Activated CD8-positive, alpha-beta T cell treated with anti-CD3 and anti-CD28 coated beads, Interleukin-2, amount 10 ng/mL, durations not matched to agents 7 days and 5 days (primary cell): ENCODE data around the gene RAB17. TPM values are rescaled to one million over a fixed set of nuclear protein-coding genes. Genes with fewer than 3 reads are reported as not detected.
"Not testable (repeated sequence)": the region's sequence is repeated elsewhere in the genome, so short reads cannot be mapped to it uniquely, and the experiment has no call there.

Experiments
- ATAC-seq: fragments of 150-1000 bp; cut with Tn5 transposase; one replicate; pipeline ENCODE4 v1.10.0; 2021; ENCODE audit warnings: moderate library complexity
- CTCF ChIA-PET: fragments of 350-600 bp; sonication (Branson Sonifier 250); formaldehyde crosslinking; loops from one replicate; lab custom pipeline; 2021; ENCODE audit warnings: antibody characterized with exemption; lab: Charles Lee
- POLR2A ChIA-PET: fragments of 350-600 bp; sonication (Branson Sonifier 250); formaldehyde crosslinking; loops from one replicate; lab custom pipeline; 2021; ENCODE audit warnings: antibody characterized with exemption; lab: Charles Lee
- DNase-seq: peaks from one replicate; pipeline ENCODE4 v3.0.0-alpha.2; 2020
- H3K27ac Mint-ChIP-seq: one replicate; pipeline ENCODE4 v1.8.0; 2021; ENCODE audit warnings: mild to moderate bottlenecking, mixed read lengths
- H3K27me3 Mint-ChIP-seq: one replicate; pipeline ENCODE4 v1.8.0; 2021; ENCODE audit warnings: low read depth, mixed read lengths
- H3K36me3 Mint-ChIP-seq: one replicate; pipeline ENCODE4 v1.8.0; 2021; ENCODE audit warnings: low read depth, mixed read lengths
- H3K4me1 Mint-ChIP-seq: one replicate; pipeline ENCODE4 v1.8.0; 2021; ENCODE audit warnings: low read depth, mixed read lengths
- H3K4me3 Mint-ChIP-seq: one replicate; pipeline ENCODE4 v1.8.0; 2021; ENCODE audit warnings: mild to moderate bottlenecking, mixed read lengths
- H3K9me3 Mint-ChIP-seq: one replicate; pipeline ENCODE4 v1.8.0; 2022; ENCODE audit warnings: mixed read lengths; ENCODE audit not compliant: insufficient read depth
- total RNA-seq, 2 experiments: library from RNA; stranded (reverse); gene quantifications; one replicate each; pipeline ENCODE4 v1.2.3, GENCODE V29; 2021

RAB17 gene
- total RNA-seq, 2 experiments from 2014 or later = 0.16 to 0.61 TPM

- no peak overlapping the region for H3K4me3 Mint-ChIP-seq
- no peaks in the 10 kb centered on the region for H3K27me3 Mint-ChIP-seq
- peak; percentile 12 for ATAC-seq
- DNase-seq = no peak
- H3K36me3 Mint-ChIP-seq = no peaks in the 10 kb centered on the region
- no peak overlapping the region for H3K27ac Mint-ChIP-seq
- peaks cover 14% of the 10 kb centered on the region for H3K4me1 Mint-ChIP-seq
- POLR2A ChIA-PET = no interaction called here
- CTCF ChIA-PET = no interaction called here
- no peaks in the 10 kb centered on the region for H3K9me3 Mint-ChIP-seq
Measured at GRCh38 chr2:237596520-237597195, 6.1 kb upstream of the RAB17 start.

GRCh38 chr2:237595829-237596519 lies 5.4 kb upstream of the RAB17 start:
- H3K4me1 Mint-ChIP-seq = peaks cover 21% of the 10 kb centered on the region
- H3K36me3 Mint-ChIP-seq, DNase-seq, H3K27me3 Mint-ChIP-seq, H3K27ac Mint-ChIP-seq, ATAC-seq, POLR2A ChIA-PET, H3K4me3 Mint-ChIP-seq, H3K9me3 Mint-ChIP-seq, CTCF ChIA-PET: not testable (repeated sequence)

DNA sequence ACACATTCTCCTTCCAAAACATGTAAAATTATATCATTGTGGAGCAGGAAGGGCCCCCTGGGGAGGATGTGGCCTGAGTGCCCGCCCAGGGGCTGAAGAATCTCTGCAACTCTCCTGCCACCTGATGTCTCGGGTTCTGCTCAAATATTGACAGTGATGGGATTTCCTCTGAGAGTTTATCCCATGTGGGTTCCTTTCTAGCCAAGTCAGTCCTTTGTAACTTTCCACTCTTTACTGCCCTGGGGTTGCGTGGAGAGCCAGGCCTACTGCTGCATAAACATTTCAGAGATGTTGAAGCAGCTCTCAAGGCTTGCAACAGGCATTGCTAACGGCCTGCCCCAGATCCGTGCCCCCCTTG lies 4.0 kb upstream of the RAB17 start:
- Mint-ChIP-seq H3K4me1 (peaks cover 29% of the 10 kb centered on the region), H3K27ac (no peak overlapping the region), H3K4me3 (no peak overlapping the region), H3K9me3 (no peaks in the 10 kb centered on the region), H3K27me3 (peaks cover 4% of the 10 kb centered on the region), H3K36me3 (no peaks in the 10 kb centered on the region)
- POLR2A ChIA-PET = no interaction called here
- ATAC-seq (no peak), DNase-seq (no peak)
- CTCF ChIA-PET = interaction anchor here (1.5 kb wide), 1 partner anchor 13 kb away, joined by 3 read pairs; no protein-coding TSS in a partner anchor

DNA sequence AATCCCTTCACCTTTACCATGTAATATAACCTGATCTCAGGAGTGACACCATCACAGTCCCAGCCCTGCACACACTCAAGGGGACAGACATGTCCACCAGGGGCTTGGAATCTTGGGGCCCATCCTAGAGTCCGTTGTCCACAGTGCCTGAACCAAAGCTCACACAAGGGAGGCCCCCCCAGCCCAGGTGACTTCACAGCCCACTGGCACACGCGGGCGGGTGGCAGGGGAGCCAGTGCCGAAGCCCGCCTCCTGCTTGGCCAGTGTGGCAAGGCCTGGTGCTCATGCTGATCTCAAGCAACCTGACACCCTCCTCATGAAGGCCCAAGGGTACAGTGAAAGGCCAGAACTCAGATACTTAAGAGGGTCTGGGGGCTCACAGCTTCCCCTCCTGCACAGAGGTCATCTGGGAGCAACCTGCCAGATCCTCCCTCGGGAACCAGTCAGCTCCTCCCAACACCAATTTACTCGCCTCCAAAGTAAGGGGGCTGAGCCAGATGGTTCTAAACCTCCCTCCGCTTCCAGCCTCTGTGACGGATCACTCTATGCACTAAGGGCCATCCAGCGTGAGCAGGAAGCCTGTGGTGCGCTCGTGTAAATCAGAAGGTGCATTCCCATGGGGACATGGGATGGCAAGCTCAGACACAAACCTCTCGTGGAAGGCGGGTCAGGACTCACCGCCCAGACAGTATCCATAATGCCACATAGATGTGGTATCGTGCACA lies 3.2 kb upstream of the RAB17 start:
- Mint-ChIP-seq H3K27me3 (peaks cover 4% of the 10 kb centered on the region), H3K4me3 (no peak overlapping the region), H3K27ac (peak overlapping the region; percentile 28), H3K9me3 (no peaks in the 10 kb centered on the region), H3K36me3 (no peaks in the 10 kb centered on the region), H3K4me1 (peaks cover 29% of the 10 kb centered on the region)
- ATAC-seq (no peak), DNase-seq (no peak)
- POLR2A ChIA-PET = no interaction called here
- CTCF ChIA-PET = interaction anchor here (1.5 kb wide), 1 partner anchor 12 kb away, joined by 3 read pairs; no protein-coding TSS in a partner anchor

DNA sequence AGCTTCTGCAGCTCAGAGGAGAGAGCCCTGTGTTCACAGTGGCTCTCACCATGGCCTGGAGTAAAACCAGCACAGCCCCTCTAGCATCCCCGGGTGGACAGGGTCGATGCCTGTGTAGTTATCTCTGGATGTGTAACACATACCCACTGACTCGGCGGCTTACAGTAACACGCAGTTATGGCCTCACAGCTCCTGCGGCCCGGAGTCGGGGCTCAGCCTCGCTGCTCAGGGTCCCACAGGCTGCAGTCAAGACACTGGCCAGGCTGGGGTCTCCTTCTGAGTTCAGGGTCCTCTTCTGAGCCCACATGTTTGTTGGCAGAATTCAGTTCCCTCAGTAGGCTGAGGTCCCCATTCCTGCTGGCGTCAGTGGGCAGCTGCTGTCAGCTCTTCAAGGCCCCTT lies 2.5 kb upstream of the RAB17 start:
- ChIA-PET CTCF (interaction anchor here (1.6 to 2.3 kb wide), 2 partner anchors 11 to 21 kb away, joined by 5 to 6 read pairs; no protein-coding TSS in a partner anchor), POLR2A (no interaction called here)
- peaks cover 25% of the 10 kb centered on the region for H3K4me1 Mint-ChIP-seq
- no peak overlapping the region for H3K4me3 Mint-ChIP-seq
- H3K36me3 Mint-ChIP-seq = no peaks in the 10 kb centered on the region
- H3K9me3 Mint-ChIP-seq = no peaks in the 10 kb centered on the region
- H3K27me3 Mint-ChIP-seq = peaks cover 4% of the 10 kb centered on the region
- no peak overlapping the region for H3K27ac Mint-ChIP-seq
- ATAC-seq = no peak
- no peak for DNase-seq

- no peak overlapping the region for H3K27ac Mint-ChIP-seq
- H3K36me3 Mint-ChIP-seq = no peaks in the 10 kb centered on the region
- ATAC-seq = no peak
- peaks cover 21% of the 10 kb centered on the region for H3K4me1 Mint-ChIP-seq
- no peak overlapping the region for H3K4me3 Mint-ChIP-seq
- no peak for DNase-seq
- peaks cover 4% of the 10 kb centered on the region for H3K27me3 Mint-ChIP-seq
- CTCF ChIA-PET = interaction anchor here (0.9 to 2.3 kb wide), 3 partner anchors 11 to 153 kb away, joined by 3 to 6 read pairs (median 5); no protein-coding TSS in a partner anchor
- POLR2A ChIA-PET = interaction anchor here (0.6 kb wide), 1 partner anchor 220 kb away, joined by 6 read pairs; no protein-coding TSS in a partner anchor
- H3K9me3 Mint-ChIP-seq = no peaks in the 10 kb centered on the region
Measured at GRCh38 chr2:237592425-237592980, 2.0 kb upstream of the RAB17 start.

GRCh38 chr2:237591141-237591881 lies 777 bp upstream of the RAB17 start:
- ATAC-seq (peak; percentile 71), DNase-seq (peak; percentile 51)
- Mint-ChIP-seq H3K4me3 (no peak overlapping the region), H3K9me3 (no peaks in the 10 kb centered on the region), H3K27me3 (peaks cover 5% of the 10 kb centered on the region), H3K4me1 (peaks cover 20% of the 10 kb centered on the region), H3K27ac (peak overlapping the region; percentile 56), H3K36me3 (no peaks in the 10 kb centered on the region)
- ChIA-PET POLR2A (no interaction called here), CTCF (interaction anchor here (0.9 to 2.3 kb wide), 3 partner anchors 9 to 154 kb away, joined by 3 to 6 read pairs (median 5); no protein-coding TSS in a partner anchor)

GRCh38 chr2:237588044-237588696 lies 2.4 kb downstream of the RAB17 start:
- H3K9me3 Mint-ChIP-seq = no peaks in the 10 kb centered on the region
- H3K27ac Mint-ChIP-seq = no peak overlapping the region
- no peak for DNase-seq
- POLR2A ChIA-PET = no interaction called here
- H3K4me3 Mint-ChIP-seq = no peak overlapping the region
- H3K4me1 Mint-ChIP-seq = peaks cover 18% of the 10 kb centered on the region
- no peak for ATAC-seq
- peaks cover 5% of the 10 kb centered on the region for H3K27me3 Mint-ChIP-seq
- H3K36me3 Mint-ChIP-seq = no peaks in the 10 kb centered on the region
- CTCF ChIA-PET = interaction anchor here (1.9 kb wide), 1 partner anchor 85 kb away, joined by 6 read pairs; no protein-coding TSS in a partner anchor

DNA sequence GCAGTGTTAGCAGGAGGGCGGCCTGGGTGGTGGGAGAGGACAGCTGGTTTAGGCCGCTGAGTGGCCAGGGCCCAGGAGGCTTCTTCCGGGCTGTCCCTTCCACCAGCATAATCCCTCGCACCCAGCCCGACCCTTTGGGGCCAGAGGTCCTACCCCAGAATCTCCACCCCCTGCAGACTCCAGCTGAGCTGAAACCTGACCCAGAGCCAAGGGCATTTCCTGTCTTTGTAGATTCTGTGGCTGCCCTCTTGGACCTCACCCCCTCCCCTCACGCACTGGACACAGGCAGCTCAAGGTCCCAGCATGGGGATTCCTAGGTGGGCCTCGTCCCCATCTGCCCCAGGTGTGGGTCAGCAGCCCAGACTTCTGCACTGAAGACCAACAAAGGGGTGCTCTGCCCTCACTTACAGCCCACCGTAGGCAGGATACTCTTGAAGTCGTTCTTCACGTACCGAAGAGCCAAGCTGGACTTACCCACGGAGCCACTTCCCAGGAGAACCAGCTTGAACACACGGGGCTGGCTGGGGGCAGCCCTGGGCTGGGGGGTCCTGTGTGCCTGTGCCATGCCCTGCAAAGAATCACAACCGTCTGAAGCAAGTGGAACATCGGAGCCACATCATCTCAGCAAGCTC lies 4.8 kb downstream of the RAB17 start:
- no peaks in the 10 kb centered on the region for H3K9me3 Mint-ChIP-seq
- ChIA-PET CTCF (interaction anchor here (0.8 to 1.1 kb wide), 3 partner anchors 14 to 160 kb away, joined by 3 to 6 read pairs (median 3); no protein-coding TSS in a partner anchor), POLR2A (no interaction called here)
- ATAC-seq = no peak
- DNase-seq = no peak
- H3K4me3 Mint-ChIP-seq = no peak overlapping the region
- H3K27me3 Mint-ChIP-seq = peaks cover 5% of the 10 kb centered on the region
- no peak overlapping the region for H3K27ac Mint-ChIP-seq
- H3K4me1 Mint-ChIP-seq = peaks cover 12% of the 10 kb centered on the region
- H3K36me3 Mint-ChIP-seq = no peaks in the 10 kb centered on the region
